Thyroid gland (tissue), 4 donors: Measurements from ENCODE around the gene IRAG1.

ENCODE experiments used
- POLR2A ChIP-seq, 2 donors: fragments of 450-650 bp; IDR thresholded peaks; one replicate each; pipeline ENCODE4 v1.6.1; 2017; ENCODE audit warnings: antibody characterized with exemption in 2 of 2, mild to moderate bottlenecking in 2 of 2, moderate library complexity in 1 of 2
- TF ChIP-seq, protein P1 (sequence below), 6 experiments: fragments of 200-600 bp in 3 of 6; fragments of 450-650 bp in 3 of 6; sonication (generic) in 3 of 6; IDR thresholded peaks; one replicate each; pipeline ENCODE4 v1.5.1; 2016 to 2019; ENCODE audit warnings: antibody characterized with exemption in 6 of 6, mild to moderate bottlenecking in 2 of 6, inconsistent platforms in 1 of 6, moderate library complexity in 1 of 6

GRCh38 chr11:10676919-10677318 lies 16.6 kb downstream of the IRAG1 start:
- TF ChIP-seq, protein P1, sequence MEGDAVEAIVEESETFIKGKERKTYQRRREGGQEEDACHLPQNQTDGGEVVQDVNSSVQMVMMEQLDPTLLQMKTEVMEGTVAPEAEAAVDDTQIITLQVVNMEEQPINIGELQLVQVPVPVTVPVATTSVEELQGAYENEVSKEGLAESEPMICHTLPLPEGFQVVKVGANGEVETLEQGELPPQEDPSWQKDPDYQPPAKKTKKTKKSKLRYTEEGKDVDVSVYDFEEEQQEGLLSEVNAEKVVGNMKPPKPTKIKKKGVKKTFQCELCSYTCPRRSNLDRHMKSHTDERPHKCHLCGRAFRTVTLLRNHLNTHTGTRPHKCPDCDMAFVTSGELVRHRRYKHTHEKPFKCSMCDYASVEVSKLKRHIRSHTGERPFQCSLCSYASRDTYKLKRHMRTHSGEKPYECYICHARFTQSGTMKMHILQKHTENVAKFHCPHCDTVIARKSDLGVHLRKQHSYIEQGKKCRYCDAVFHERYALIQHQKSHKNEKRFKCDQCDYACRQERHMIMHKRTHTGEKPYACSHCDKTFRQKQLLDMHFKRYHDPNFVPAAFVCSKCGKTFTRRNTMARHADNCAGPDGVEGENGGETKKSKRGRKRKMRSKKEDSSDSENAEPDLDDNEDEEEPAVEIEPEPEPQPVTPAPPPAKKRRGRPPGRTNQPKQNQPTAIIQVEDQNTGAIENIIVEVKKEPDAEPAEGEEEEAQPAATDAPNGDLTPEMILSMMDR (IDR thresholded peaks at IDR 0.05), result no peak
- TF ChIP-seq POLR2A (IDR thresholded peaks at IDR 0.05), result no peak
